PFSK-1 (cell line): ENCODE results near the gene RUNX2.

Experiments used
- FOXP2 ChIP-seq: optimal IDR thresholded peaks from 2 replicates; pipeline ENCODE3; 2011; ENCODE audit warnings: borderline replicate concordance, control low read depth, inconsistent platforms; ENCODE audit not compliant: insufficient read depth; ENCODE audit errors: extremely low read length, extremely low read depth
- POLR2AphosphoS5 ChIP-seq: IDR thresholded peaks from 2 replicates; pipeline ENCODE4 v1.6.1; 2012; ENCODE audit warnings: low read depth, mild to moderate bottlenecking, control low read depth, low read length, moderate library complexity
- SIN3A ChIP-seq: IDR thresholded peaks from 2 replicates; pipeline ENCODE4 v1.6.1; 2012; ENCODE audit warnings: mild to moderate bottlenecking, low read length, moderate library complexity, borderline replicate concordance; ENCODE audit not compliant: insufficient read depth
- TAF1 ChIP-seq: IDR thresholded peaks from 2 replicates; pipeline ENCODE4 v1.6.1; 2012; ENCODE audit warnings: low read length, control low read depth, borderline replicate concordance; ENCODE audit not compliant: insufficient read depth
- TF ChIP-seq, protein P1 (sequence below), 2 experiments: IDR thresholded peaks; 2 replicates each; pipeline versions ENCODE4 v1.6.1 to v1.8.0; 2011 to 2012; ENCODE audit warnings: low read depth in 2 of 2, low read length in 2 of 2, control low read depth in 1 of 2, inconsistent platforms in 1 of 2, mild to moderate bottlenecking in 1 of 2, moderate library complexity in 1 of 2; ENCODE audit not compliant: insufficient read depth in 1 of 2

DNA sequence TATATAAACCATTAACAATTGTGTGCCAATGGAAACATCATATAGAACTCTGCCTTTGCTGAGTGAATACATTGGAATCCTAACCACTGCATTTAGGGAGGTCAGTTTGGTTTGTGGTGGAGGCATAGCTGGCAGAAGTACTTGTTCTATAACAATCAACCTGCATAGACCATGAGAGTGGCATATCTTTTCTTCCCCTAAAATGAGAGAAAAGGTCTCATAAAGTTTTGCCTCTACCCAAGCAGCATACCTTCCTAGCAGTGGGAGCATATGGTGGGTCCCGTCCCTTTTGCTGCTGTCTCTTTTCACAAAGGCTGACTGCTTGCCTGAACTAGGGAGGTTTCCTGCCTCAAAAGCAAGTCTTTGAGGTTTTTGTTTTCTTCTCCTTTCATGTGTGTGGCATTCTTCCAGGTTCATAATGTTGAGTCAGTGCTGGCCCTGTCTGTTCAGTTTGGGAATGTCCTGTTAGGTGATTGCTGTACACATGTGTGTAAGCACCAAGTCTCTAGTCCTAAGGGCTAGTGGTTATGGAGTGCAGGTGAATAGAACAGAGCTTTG lies 110.8 kb downstream of the RUNX2 start:
- TF ChIP-seq, protein P1, sequence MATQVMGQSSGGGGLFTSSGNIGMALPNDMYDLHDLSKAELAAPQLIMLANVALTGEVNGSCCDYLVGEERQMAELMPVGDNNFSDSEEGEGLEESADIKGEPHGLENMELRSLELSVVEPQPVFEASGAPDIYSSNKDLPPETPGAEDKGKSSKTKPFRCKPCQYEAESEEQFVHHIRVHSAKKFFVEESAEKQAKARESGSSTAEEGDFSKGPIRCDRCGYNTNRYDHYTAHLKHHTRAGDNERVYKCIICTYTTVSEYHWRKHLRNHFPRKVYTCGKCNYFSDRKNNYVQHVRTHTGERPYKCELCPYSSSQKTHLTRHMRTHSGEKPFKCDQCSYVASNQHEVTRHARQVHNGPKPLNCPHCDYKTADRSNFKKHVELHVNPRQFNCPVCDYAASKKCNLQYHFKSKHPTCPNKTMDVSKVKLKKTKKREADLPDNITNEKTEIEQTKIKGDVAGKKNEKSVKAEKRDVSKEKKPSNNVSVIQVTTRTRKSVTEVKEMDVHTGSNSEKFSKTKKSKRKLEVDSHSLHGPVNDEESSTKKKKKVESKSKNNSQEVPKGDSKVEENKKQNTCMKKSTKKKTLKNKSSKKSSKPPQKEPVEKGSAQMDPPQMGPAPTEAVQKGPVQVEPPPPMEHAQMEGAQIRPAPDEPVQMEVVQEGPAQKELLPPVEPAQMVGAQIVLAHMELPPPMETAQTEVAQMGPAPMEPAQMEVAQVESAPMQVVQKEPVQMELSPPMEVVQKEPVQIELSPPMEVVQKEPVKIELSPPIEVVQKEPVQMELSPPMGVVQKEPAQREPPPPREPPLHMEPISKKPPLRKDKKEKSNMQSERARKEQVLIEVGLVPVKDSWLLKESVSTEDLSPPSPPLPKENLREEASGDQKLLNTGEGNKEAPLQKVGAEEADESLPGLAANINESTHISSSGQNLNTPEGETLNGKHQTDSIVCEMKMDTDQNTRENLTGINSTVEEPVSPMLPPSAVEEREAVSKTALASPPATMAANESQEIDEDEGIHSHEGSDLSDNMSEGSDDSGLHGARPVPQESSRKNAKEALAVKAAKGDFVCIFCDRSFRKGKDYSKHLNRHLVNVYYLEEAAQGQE (IDR thresholded peaks at IDR 0.05; ENCODE audit: insufficient read depth in 1 of 2, low read depth in 2 of 2, low read length in 2 of 2): no peak
- TF ChIP-seq POLR2AphosphoS5 (no peak), TAF1 (no peak), SIN3A (no peak), FOXP2 (no peak)
